Left ventricle myocardium inferior (tissue), 1 donor: Measurements from ENCODE around the gene GSE1. TPM values are rescaled to one million over a fixed set of nuclear protein-coding genes. Genes with fewer than 3 reads are reported as not detected.

Source experiments
- DNase-seq: peaks from one replicate; pipeline ENCODE4 v3.0.0-alpha.2; 2020
- H3K27ac ChIP-seq: fragments of 200-600 bp; replicated peaks from 2 replicates; pipeline ENCODE4 v1.8.0; 2021
- H3K27me3 ChIP-seq: fragments of 200-600 bp; 2 replicates; pipeline ENCODE4 v1.8.0; 2021; ENCODE audit warnings: low read depth
- H3K36me3 ChIP-seq: fragments of 200-600 bp; 2 replicates; pipeline ENCODE4 v1.8.0; 2021
- H3K4me1 ChIP-seq: fragments of 200-600 bp; 2 replicates; pipeline ENCODE4 v1.8.0; 2021
- H3K4me3 ChIP-seq: fragments of 200-600 bp; 2 replicates; pipeline ENCODE4 v1.8.0; 2021; ENCODE audit warnings: mild to moderate bottlenecking, moderate library complexity
- H3K9me3 ChIP-seq: fragments of 200-600 bp; replicated peaks from 2 replicates; pipeline ENCODE4 v1.8.0; 2021
- intact Hi-C: fragments of 100-400 bp; cut with micrococcal nuclease; formaldehyde crosslinking; loops from one replicate; pipeline ENCODE4 v1.11.0; 2022
- total RNA-seq: library from RNA; stranded (reverse); fragmentation: NEBNext Ultra II Directional; extraction: Animal tissue kit (Norgen Biotek cat#: 25700); gene quantifications from one replicate; pipeline ENCODE4 v1.2.1, GENCODE V29; 2021
- TF ChIP-seq, protein P1 (sequence below): fragments of 200-600 bp; IDR thresholded peaks from 2 replicates; pipeline ENCODE4 v1.8.0; 2021; ENCODE audit warnings: antibody characterized with exemption, mild to moderate bottlenecking, borderline replicate concordance
- donor health status: DM: no; HTN: yes; CAD: no; lungs with severe emphysema.

GSE1 gene
- total RNA-seq, 1 donor from 2014 or later: 34.2 TPM

DNA sequence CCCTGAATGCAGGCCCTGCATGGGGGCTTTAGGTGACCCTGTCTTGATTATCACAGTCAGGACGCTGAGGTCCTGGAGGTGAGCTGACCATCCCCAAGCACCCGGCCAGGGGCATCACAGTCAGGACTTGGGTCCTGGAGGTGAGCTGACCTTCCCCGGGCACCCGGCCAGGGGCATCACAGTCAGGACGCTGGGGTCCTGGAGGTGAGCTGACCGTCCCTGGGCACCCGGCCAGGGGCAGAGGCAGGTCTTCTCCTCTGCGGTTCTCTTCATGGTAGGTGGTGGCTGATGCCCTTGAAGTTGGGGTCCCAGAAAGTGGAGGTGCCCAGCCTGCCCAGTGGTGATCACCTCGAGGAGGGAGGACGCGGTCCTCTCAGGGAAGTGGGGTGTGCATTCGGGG is 36.2 kb upstream of the GSE1 start:
- H3K36me3 ChIP-seq: no peaks in the 10 kb centered on the region
- peaks cover 61% of the 10 kb centered on the region for H3K4me1 ChIP-seq
- no peaks in the 10 kb centered on the region for H3K9me3 ChIP-seq
- intact Hi-C loops: no loop called here
- TF ChIP-seq, protein P1, sequence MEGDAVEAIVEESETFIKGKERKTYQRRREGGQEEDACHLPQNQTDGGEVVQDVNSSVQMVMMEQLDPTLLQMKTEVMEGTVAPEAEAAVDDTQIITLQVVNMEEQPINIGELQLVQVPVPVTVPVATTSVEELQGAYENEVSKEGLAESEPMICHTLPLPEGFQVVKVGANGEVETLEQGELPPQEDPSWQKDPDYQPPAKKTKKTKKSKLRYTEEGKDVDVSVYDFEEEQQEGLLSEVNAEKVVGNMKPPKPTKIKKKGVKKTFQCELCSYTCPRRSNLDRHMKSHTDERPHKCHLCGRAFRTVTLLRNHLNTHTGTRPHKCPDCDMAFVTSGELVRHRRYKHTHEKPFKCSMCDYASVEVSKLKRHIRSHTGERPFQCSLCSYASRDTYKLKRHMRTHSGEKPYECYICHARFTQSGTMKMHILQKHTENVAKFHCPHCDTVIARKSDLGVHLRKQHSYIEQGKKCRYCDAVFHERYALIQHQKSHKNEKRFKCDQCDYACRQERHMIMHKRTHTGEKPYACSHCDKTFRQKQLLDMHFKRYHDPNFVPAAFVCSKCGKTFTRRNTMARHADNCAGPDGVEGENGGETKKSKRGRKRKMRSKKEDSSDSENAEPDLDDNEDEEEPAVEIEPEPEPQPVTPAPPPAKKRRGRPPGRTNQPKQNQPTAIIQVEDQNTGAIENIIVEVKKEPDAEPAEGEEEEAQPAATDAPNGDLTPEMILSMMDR: no peak
- no peak for DNase-seq
- no peak overlapping the region for H3K27ac ChIP-seq
- no peak overlapping the region for H3K4me3 ChIP-seq
- H3K27me3 ChIP-seq: no peaks in the 10 kb centered on the region

DNA sequence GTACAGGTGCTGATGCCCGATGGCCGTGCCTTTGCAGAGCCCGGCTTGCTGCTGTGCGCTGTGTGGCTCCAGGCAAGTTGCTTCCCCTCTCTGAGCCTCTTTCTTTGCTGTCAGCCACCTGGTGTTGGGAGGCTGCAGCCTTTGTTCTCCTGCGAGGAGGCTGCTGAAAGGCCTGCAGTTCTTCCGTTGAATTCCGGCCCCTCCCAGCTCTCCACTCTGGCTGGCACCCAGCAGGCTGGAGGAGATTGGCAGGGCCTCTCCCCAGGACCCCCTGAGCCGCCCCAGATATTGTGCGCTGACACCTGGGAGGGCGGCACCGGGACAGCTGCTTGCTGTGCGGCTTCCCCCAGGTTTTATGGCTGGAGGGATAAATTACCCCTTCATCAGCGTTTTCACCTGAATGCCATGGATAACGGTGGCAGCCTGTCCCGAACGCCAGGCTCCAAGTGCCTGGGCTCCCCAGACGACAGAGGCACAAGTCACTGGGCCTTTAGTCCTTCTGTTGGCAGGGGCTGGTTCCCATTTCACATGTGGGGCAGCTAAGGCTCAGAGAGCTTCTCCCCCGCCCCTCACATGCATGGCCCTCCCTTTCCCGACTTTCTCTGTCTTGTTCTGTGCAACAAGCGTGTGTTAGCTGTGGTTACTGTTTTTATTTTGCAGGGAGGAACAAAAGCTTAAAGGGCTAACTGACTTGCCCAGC is 35.1 kb upstream of the GSE1 start:
- Histone ChIP-seq H3K36me3 (no peaks in the 10 kb centered on the region), H3K4me1 (peaks cover 58% of the 10 kb centered on the region), H3K4me3 (no peak overlapping the region), H3K27me3 (no peaks in the 10 kb centered on the region), H3K9me3 (no peaks in the 10 kb centered on the region), H3K27ac (no peak overlapping the region)
- DNase-seq: no peak
- TF ChIP-seq, protein P1: no peak
- intact Hi-C loops: no loop called here

DNA sequence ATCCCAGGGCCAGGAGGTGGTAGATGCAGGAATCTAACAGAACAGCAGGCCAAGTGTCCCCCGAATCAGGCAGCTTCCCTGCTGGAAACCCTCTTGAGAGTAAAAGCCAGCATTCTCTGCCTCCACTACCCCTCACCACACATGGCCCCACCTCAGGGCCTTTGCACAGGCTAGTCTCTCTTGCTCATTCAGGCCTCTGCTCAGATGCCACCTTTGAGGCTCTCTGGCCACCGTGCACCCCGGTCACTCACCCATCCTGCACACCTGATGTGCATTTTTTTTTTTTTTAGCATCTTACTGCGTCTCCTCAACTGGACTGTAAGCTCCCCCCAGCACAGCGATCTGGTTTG is 34.5 kb upstream of the GSE1 start:
- H3K4me3 ChIP-seq: no peak overlapping the region
- intact Hi-C loops: no loop called here
- H3K9me3 ChIP-seq: no peaks in the 10 kb centered on the region
- no peaks in the 10 kb centered on the region for H3K36me3 ChIP-seq
- peaks cover 53% of the 10 kb centered on the region for H3K4me1 ChIP-seq
- no peak overlapping the region for H3K27ac ChIP-seq
- H3K27me3 ChIP-seq: no peaks in the 10 kb centered on the region
- TF ChIP-seq, protein P1: no peak
- DNase-seq: no peak

DNA sequence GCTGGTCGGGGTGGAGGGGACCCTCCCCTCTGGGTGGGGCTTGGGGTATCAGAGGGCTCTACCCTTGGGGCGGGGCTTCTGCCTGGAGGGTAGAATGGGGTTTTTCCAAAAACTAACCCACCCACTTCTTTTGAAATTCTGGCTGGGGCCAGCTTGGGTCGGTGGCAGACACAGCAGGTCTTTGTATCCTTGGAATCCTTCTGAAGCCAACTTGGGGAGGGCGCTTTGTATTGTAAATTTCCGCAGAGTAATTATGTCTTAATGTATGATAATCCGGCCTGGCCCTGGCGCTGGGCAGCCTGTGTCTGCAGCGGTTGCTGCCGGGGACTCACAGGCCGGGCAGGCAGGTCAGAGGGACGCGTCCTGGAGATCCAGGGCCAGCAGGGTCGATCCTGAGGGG is 33.9 kb upstream of the GSE1 start:
- no peaks in the 10 kb centered on the region for H3K36me3 ChIP-seq
- DNase-seq: no peak
- no peaks in the 10 kb centered on the region for H3K27me3 ChIP-seq
- no peak overlapping the region for H3K27ac ChIP-seq
- H3K4me3 ChIP-seq: no peak overlapping the region
- intact Hi-C loops: no loop called here
- peaks cover 47% of the 10 kb centered on the region for H3K4me1 ChIP-seq
- TF ChIP-seq, protein P1: no peak
- H3K9me3 ChIP-seq: no peaks in the 10 kb centered on the region

DNA sequence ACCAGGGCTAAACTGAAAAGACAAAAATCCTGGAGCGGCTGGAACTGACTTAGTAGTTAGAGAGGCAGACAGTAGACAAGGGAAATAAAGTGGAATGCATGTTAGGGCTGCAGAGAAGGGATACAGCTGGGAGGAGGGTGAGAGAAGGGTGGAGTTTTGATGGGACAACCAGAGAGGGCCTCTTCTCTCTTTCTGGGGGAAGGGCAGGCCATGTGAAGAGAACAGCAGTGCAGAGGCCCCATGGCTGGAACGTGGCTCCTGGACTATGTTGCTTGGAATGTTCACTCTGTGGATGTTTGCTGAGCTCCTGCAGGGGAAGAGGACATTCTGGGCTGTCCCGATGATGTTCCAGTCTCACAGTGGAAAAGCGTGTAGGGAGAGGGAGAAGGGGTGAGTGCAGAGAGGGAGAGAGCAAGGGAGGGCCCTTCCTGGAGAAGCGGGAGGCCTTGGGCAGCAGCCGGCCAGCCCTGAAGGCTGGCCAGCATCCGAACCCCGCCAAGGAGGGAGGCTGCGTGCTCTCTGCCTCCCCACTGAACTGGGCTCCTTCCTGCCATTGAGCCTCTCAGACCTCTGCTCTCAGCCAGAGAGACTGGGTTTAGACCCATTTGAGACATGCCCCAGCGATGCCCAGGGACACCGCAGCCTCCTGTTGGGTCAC is 33.1 kb upstream of the GSE1 start:
- H3K27ac ChIP-seq: no peak overlapping the region
- no peak for DNase-seq
- H3K4me1 ChIP-seq: peaks cover 38% of the 10 kb centered on the region

More for the DNA sequence above, 33.1 kb upstream of the GSE1 start:
- intact Hi-C loops: no loop called here
- Histone ChIP-seq H3K4me3 (no peak overlapping the region), H3K36me3 (no peaks in the 10 kb centered on the region), H3K27me3 (no peaks in the 10 kb centered on the region), H3K9me3 (no peaks in the 10 kb centered on the region)
- TF ChIP-seq, protein P1: no peak
